Esophagus squamous epithelium (tissue), 5 donors: ENCODE measurements around the gene KLHL36. TPM values are rescaled to one million over a fixed set of nuclear protein-coding genes. Genes with fewer than 3 reads are reported as not detected.
A peak's percentile ranks its signal among the peaks of the same experiment; 100 is the strongest.

Experiments used
- DNase-seq: peaks from one replicate; lab custom pipeline; 2025; lab: John Stamatoyannopoulos, UW
- H3K27ac ChIP-seq, 4 donors: fragments of 200-600 bp; sonication (generic); one replicate each; pipeline ENCODE4 v1.5.1; 2016 to 2019; ENCODE audit warnings: mild to moderate bottlenecking in 1 of 4
- H3K27me3 ChIP-seq, 4 donors: fragments of 200-600 bp; sonication (generic); 1 replicate in 3 of 4; 2 replicates in 1 of 4; pipeline versions ENCODE4 v1.5.1 to v1.6.0; 2017 to 2021; ENCODE audit warnings: antibody characterized with exemption in 1 of 4
- H3K36me3 ChIP-seq, 3 donors: fragments of 200-600 bp; sonication (generic); one replicate each; pipeline ENCODE4 v1.5.1; 2016 to 2019
- H3K4me1 ChIP-seq, 3 donors: fragments of 200-600 bp; sonication (generic); one replicate each; pipeline ENCODE4 v1.5.1; 2017 to 2019
- H3K4me3 ChIP-seq, 4 donors: fragments of 200-600 bp; sonication (generic); 1 replicate in 3 of 4; 2 replicates in 1 of 4; pipeline ENCODE4 v1.5.1; 2016 to 2019; ENCODE audit warnings: mild to moderate bottlenecking in 2 of 4, moderate library complexity in 1 of 4
- H3K9me3 ChIP-seq, 3 donors: fragments of 200-600 bp; sonication (generic); one replicate each; pipeline ENCODE4 v1.5.1; 2016 to 2019
- POLR2A ChIP-seq, 4 donors: fragments of 450-650 bp; IDR thresholded peaks; one replicate each; pipeline ENCODE4 v1.6.1; 2017; ENCODE audit warnings: antibody characterized with exemption in 4 of 4, mild to moderate bottlenecking in 4 of 4, moderate library complexity in 3 of 4
- WGBS, 2 donors: methylation state at CpG; one replicate each; pipeline ENCODE4 v1.1.5; 2018; 5-methylcytosine and 5-hydroxymethylcytosine counted together
- intact Hi-C: fragments of 100-400 bp; cut with DNase I; formaldehyde crosslinking; loops from one replicate; pipeline ENCODE4 v1.15.0; 2022
- total RNA-seq, 4 donors: library from RNA; depleted of rRNA; stranded (reverse); fragments of >200 nt; gene quantifications; one replicate each; pipeline ENCODE4 v1.1.0, GENCODE V29; 2016
- TF ChIP-seq, protein P1 (sequence below), 6 experiments: fragments of 450-650 bp in 4 of 6; fragments of 200-600 bp in 2 of 6; sonication (generic) in 2 of 6; IDR thresholded peaks; one replicate each; pipeline ENCODE4 v1.5.1; 2016 to 2019; ENCODE audit warnings: antibody characterized with exemption in 6 of 6, mild to moderate bottlenecking in 4 of 6, moderate library complexity in 4 of 6
- donor health status: DM: yes; HTN: yes; CAD: no.

KLHL36 gene
- 10 to 100 TPM; 28.7 to 58.6 (median 40.1) TPM for total RNA-seq

DNA sequence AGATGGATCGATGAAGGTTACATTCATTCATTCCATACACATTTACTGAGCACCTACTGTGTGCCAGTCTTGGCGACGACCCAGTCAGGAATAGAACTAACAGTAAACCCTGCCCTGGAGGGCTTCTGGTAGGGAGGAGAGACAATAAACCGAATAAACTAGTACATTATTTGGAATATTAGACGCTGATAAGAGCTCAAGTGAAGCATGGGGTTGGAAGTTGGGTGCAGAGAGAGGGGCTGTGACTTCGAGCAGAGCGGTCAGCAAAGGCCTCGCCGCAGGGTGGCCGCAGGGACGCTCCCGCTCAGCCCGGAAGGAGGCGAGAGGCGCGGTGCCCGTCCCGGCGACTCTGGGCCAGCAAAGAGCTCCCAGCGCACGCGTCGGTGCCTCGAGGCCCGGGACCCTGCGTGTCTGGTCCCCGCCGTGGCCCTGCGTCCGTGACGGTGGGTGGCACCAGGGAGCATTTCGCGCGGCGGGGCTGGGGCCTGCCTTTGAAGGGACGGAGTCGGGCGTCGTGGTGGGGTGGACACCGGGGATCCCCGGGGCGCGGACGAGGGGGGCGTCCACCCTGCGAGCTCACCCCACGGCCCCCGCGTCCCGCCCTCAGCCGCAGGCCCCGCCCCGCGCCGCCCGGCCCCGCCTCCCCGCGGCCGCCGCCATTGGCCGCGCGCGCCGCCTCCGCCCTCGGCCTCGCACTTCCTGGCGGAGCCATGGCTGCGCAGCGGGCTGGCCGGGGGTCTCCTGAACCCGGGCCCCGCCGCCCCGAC is at the start of gene KLHL36:
KLHL36 (plus strand) TSS at position 684 of the 767 bp plus-strand sequence. CDS start 2,357 bp downstream, outside the sequence.
- Histone ChIP-seq H3K36me3 (peaks cover 0 to 25% (median 5%) of the 10 kb centered on the region in 3 donors), H3K9me3 (no peaks in the 10 kb centered on the region), H3K27me3 (no peaks in the 10 kb centered on the region), H3K4me1 (peaks cover 19 to 55% (median 32%) of the 10 kb centered on the region in 3 donors), H3K4me3 (peak within 1 kb of the TSS; percentile 72 to 96 (median 82)), H3K27ac (peak within 1 kb of the TSS; percentile 90 to 96 (median 93))
- WGBS, 2 donors, result 14 to 44% methylated on average over 10 to 23 of the region's 77 CpGs
- intact Hi-C loops, result no loop called here
- peak in 1 of 4 donors; percentile 32 for TF ChIP-seq POLR2A (IDR thresholded peaks at IDR 0.05)
- TF ChIP-seq, protein P1, sequence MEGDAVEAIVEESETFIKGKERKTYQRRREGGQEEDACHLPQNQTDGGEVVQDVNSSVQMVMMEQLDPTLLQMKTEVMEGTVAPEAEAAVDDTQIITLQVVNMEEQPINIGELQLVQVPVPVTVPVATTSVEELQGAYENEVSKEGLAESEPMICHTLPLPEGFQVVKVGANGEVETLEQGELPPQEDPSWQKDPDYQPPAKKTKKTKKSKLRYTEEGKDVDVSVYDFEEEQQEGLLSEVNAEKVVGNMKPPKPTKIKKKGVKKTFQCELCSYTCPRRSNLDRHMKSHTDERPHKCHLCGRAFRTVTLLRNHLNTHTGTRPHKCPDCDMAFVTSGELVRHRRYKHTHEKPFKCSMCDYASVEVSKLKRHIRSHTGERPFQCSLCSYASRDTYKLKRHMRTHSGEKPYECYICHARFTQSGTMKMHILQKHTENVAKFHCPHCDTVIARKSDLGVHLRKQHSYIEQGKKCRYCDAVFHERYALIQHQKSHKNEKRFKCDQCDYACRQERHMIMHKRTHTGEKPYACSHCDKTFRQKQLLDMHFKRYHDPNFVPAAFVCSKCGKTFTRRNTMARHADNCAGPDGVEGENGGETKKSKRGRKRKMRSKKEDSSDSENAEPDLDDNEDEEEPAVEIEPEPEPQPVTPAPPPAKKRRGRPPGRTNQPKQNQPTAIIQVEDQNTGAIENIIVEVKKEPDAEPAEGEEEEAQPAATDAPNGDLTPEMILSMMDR (IDR thresholded peaks at IDR 0.05), result peak in 1 of 6 experiments; percentile 10
- no peak for DNase-seq

- TF ChIP-seq POLR2A (IDR thresholded peaks at IDR 0.05), result no peak
- TF ChIP-seq, protein P1 (IDR thresholded peaks at IDR 0.05), result no peak
- Histone ChIP-seq H3K4me1 (peaks cover 8 to 81% (median 49%) of the 10 kb centered on the region in 3 donors), H3K27ac (peak overlapping the region; percentile 58 to 88 (median 73)), H3K36me3 (no peaks in the 10 kb centered on the region), H3K4me3 (peak overlapping the region in 2 of 4 donors; percentile 18 to 37), H3K27me3 (no peaks in the 10 kb centered on the region), H3K9me3 (no peaks in the 10 kb centered on the region)
- WGBS, 2 donors, result 40 to 42% methylated on average over 12 of the region's 12 CpGs
- no peak for DNase-seq
- intact Hi-C loops, result no loop called here
Measured at GRCh38 chr16:84599521-84600202, 48.6 kb upstream of the KLHL36 start.

DNA sequence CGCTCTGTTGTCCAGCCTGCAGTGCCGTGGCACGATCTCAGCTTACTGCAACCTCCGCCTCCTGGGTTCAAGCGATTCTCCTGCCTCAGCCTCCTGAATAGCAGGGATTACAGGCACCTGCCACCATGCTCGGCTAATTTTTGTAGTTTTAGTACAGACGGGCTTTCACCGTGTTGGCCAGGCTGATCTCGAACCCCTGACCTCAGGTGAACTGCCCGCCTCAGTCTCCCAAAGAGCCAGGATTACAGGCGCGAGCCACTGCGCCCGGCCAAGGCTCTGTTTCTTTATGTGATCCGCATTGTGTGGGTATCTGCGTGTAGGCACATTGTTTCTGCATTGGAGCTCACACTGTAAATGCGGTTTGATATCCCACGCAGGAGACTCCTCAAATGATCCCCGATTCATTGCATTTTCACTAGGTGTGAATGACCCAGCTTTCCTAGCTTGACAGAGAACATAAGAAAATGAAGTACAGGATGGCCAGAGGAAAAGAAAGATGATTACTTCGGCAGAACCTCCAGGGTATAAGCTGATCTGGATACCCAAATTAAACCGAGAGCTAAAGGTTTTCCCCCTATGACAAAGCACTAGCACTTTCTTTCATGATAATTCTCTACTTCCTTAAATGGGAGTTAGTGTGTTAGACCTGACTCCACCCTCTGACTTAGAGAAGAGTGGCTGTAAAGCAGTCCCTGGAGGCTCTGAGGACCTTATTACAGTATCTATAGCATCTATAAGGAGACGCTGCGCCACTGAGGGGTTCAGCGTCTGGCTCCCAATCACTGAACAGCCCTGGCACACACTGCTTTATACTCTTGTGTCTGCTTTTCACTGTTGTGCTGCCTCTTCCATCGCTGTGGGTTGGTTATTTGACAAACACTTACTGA is 47.7 kb upstream of the KLHL36 start:
- H3K36me3 ChIP-seq, result no peaks in the 10 kb centered on the region
- H3K27me3 ChIP-seq, result no peaks in the 10 kb centered on the region
- intact Hi-C loops, result no loop called here
- H3K4me1 ChIP-seq, result peaks cover 5 to 83% (median 49%) of the 10 kb centered on the region in 3 donors
- DNase-seq, result no peak
- no peaks in the 10 kb centered on the region for H3K9me3 ChIP-seq
- TF ChIP-seq, protein P1 (IDR thresholded peaks at IDR 0.05), result no peak
- TF ChIP-seq POLR2A (IDR thresholded peaks at IDR 0.05), result peak in 1 of 4 donors; percentile 15
- 70 to 82% methylated on average over 21 to 25 of the region's 25 CpGs for WGBS, 2 donors
- H3K4me3 ChIP-seq, result peak overlapping the region in 1 of 4 donors; percentile 24
- H3K27ac ChIP-seq, result peak overlapping the region; percentile 34 to 88 (median 72)

DNA sequence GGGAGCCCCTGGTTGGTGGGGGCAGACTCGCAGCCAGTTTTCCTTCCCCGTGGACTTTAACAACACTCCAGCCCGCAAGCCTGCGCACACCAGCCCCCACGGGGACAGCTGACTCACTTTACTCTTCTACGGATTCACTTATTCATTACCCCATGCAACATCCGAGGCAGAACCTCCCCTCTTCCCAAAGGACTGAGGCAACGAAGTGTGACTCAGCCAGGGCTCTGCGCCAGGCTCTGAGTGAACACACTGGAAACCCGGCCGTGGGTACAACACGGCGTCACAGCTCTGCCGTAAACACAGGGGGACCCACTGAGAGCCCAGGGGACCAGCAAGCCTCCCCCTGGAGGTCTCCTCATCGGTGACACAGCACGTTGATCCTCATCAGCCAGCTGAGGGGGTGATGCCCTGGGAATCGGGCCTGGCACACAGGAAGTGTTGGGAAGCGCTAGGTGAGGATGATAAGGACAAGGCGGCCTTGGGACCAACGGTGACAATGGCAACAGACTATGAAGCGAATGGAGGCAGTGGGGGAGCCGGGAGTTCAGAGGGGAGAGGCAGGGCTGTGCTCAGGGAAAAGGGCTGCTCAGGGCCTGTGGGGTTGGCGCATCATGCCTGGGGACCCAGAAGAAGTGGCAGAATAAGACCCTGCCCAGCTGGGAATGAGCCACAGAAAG is 45.0 kb upstream of the KLHL36 start:
- no peak for TF ChIP-seq POLR2A (IDR thresholded peaks at IDR 0.05)
- TF ChIP-seq, protein P1 (IDR thresholded peaks at IDR 0.05), result no peak
- Histone ChIP-seq H3K27me3 (no peaks in the 10 kb centered on the region), H3K9me3 (no peaks in the 10 kb centered on the region), H3K27ac (peak overlapping the region; percentile 47 to 88 (median 74)), H3K4me3 (peak overlapping the region in 1 of 4 donors; percentile 30), H3K4me1 (peaks cover 5 to 89% (median 35%) of the 10 kb centered on the region in 3 donors), H3K36me3 (no peaks in the 10 kb centered on the region)
- intact Hi-C loops, result no loop called here
- DNase-seq, result no peak
- WGBS, 2 donors, result 32 to 46% methylated on average over 11 to 15 of the region's 23 CpGs
